GM12865 (cell line): ENCODE results near the gene B3GNT8.

Experiments
- DNase-seq: peaks from one replicate; pipeline ENCODE4 v3.0.0; 2010; ENCODE audit warnings: low read depth
- H3K4me3 ChIP-seq: 2 replicates; pipeline ENCODE4 v1.5.1; 2011; ENCODE audit warnings: mild to moderate bottlenecking, low read depth, low read length, control low read depth
- CTCF ChIP-seq: IDR thresholded peaks from 2 replicates; pipeline ENCODE4 v1.5.1; 2011; ENCODE audit warnings: low read length, control low read depth, low read depth, inconsistent platforms; ENCODE audit not compliant: insufficient read depth; ENCODE audit errors: missing control alignments

B3GNT8 gene

GRCh38 chr19:41443813-41444455 lies 16.8 kb upstream of the B3GNT8 start:
- TF ChIP-seq CTCF, result no peak
- H3K4me3 ChIP-seq, result no peak overlapping the region
- no peak for DNase-seq

GRCh38 chr19:41442473-41443355 lies 15.5 kb upstream of the B3GNT8 start, which contains the start of gene ERICH4:
Gene ERICH4, plus strand, starts transcription at chr19:41443156. Its CDS starts 14 bp downstream, at chr19:41443170.
- no peak for TF ChIP-seq CTCF
- no peak for DNase-seq
- no peak within 1 kb of the TSS for H3K4me3 ChIP-seq

- DNase-seq, result no peak
- TF ChIP-seq CTCF, result no peak
- no peak overlapping the region for H3K4me3 ChIP-seq
Observed at GRCh38 chr19:41441321-41441945, 14.3 kb upstream of the B3GNT8 start.

GRCh38 chr19:41439441-41440222 lies 12.5 kb upstream of the B3GNT8 start, which contains the start of gene DMAC2:
Gene DMAC2, minus strand, starts transcription at chr19:41439912. Its CDS starts 13 bp downstream, at chr19:41439899.
- peak; percentile 60 for TF ChIP-seq CTCF
- peak; percentile 98 for DNase-seq
- H3K4me3 ChIP-seq, result peak within 1 kb of the TSS; percentile 59

DNA sequence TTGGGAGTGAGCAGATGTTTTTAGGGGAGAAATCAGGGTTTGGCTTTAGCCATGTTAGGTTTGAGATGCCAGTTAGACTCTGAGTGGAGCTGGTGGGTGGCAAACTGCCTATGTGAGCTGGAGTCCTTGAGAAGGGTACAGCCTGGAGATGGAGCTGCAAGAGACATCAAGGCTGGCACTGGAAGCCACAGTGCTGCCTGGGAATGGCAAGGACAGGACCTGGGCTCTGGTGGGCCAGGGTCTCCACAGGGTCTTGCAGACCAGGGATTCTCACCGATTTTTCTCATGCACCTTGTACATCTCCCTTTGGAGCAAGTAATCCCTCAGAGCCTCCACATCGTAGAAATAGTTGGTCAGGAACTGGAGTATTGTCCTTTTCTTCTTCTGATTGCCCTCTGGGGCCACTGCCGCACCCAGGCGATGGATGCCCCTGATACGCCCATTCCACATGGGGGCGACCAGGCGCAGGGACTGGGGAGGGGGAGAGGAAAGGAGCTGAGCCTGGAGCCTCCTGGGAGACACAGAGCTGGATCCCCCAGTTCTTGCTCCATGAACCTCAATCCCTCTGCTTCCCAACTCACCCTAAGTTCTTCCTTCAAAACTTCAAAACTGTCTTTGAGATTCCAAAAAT lies 10.9 kb upstream of the B3GNT8 start:
- TF ChIP-seq CTCF, result no peak
- no peak for DNase-seq
- no peak overlapping the region for H3K4me3 ChIP-seq

DNA sequence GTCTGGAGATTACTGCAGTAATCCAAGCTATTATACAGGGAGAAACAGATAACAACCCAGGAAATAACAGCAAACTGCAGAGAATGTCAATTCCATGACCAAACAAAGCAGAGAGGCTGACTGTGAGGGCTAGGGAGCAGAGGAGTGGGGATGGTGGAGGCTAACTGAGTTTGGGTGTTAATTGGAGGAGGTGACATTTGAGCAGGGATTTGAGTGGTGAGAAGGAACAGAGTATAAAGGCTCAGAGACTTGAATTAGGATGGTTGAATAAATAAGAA lies 9.4 kb upstream of the B3GNT8 start:
- no peak for DNase-seq
- TF ChIP-seq CTCF, result no peak
- no peak overlapping the region for H3K4me3 ChIP-seq
